Measurements from ENCODE around the gene FAM50B. TPM values are rescaled to one million over a fixed set of nuclear protein-coding genes. Genes with fewer than 3 reads are reported as not detected.

FAM50B gene
- total and polyA plus RNA-seq, 10 of the 15 experiments (the other 5 are each of a cell fraction or from before 2014, with no cell fraction given) = 0.58 to 10.2 (median 5.9) TPM

- ATAC-seq (no peak), FAIRE-seq (no peak), DNase-seq (ENCODE audit: low read depth, low spot score) (no peak)
- peaks cover 4% of the 10 kb centered on the region for H3K79me2 ChIP-seq (ENCODE audit: control insufficient read depth, insufficient read depth, low read length)
- TSS peak; percentile 88 for BruUV-seq (replicated peaks)
- ChIA-PET POLR2A (interaction anchor here (1.1 kb wide), 1 partner anchor 9 kb away, joined by 3 read pairs; no protein-coding TSS in a partner anchor), RAD21 (ENCODE audit: unreplicated experiment) (no interaction called here), CTCF (interaction anchor here (0.9 to 2.3 kb wide), 5 partner anchors 9 to 287 kb away, joined by 3 to 7 read pairs (median 6); no protein-coding TSS in a partner anchor), SMC1A (ENCODE audit: uncharacterized antibody, unreplicated experiment) (no interaction called here)
- WGBS (ENCODE audit: insufficient coverage, insufficient replicate concordance, low lambda C conversion rate, missing lambda C conversion rate) = 85% methylated on average over 67 of the region's 73 CpGs
- H3K27ac ChIP-seq (ENCODE audit: control insufficient read depth, insufficient read depth) = peak overlapping the region; percentile 35
- no peaks in the 10 kb centered on the region; the same call in 2 of the 3 replicates for H3K9me3 ChIP-seq (replicated peaks; ENCODE audit: control insufficient read depth, insufficient read depth, low read length)
- TF ChIP-seq RB1 (IDR thresholded peaks at IDR 0.05; ENCODE audit: borderline replicate concordance) = no peak
- no peak for TF ChIP-seq RAD51 (IDR thresholded peaks at IDR 0.05)
- TF ChIP-seq SKIL (IDR thresholded peaks at IDR 0.05; ENCODE audit: low read depth, poor library complexity, severe bottlenecking) = no peak
- TF ChIP-seq, protein P1, sequence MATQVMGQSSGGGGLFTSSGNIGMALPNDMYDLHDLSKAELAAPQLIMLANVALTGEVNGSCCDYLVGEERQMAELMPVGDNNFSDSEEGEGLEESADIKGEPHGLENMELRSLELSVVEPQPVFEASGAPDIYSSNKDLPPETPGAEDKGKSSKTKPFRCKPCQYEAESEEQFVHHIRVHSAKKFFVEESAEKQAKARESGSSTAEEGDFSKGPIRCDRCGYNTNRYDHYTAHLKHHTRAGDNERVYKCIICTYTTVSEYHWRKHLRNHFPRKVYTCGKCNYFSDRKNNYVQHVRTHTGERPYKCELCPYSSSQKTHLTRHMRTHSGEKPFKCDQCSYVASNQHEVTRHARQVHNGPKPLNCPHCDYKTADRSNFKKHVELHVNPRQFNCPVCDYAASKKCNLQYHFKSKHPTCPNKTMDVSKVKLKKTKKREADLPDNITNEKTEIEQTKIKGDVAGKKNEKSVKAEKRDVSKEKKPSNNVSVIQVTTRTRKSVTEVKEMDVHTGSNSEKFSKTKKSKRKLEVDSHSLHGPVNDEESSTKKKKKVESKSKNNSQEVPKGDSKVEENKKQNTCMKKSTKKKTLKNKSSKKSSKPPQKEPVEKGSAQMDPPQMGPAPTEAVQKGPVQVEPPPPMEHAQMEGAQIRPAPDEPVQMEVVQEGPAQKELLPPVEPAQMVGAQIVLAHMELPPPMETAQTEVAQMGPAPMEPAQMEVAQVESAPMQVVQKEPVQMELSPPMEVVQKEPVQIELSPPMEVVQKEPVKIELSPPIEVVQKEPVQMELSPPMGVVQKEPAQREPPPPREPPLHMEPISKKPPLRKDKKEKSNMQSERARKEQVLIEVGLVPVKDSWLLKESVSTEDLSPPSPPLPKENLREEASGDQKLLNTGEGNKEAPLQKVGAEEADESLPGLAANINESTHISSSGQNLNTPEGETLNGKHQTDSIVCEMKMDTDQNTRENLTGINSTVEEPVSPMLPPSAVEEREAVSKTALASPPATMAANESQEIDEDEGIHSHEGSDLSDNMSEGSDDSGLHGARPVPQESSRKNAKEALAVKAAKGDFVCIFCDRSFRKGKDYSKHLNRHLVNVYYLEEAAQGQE (IDR thresholded peaks at IDR 0.05; ENCODE audit: low read depth, low read length) = no peak
- TF ChIP-seq FOXK2 (IDR thresholded peaks at IDR 0.05) = no peak
- TF ChIP-seq FOS (IDR thresholded peaks at IDR 0.05; ENCODE audit: borderline replicate concordance, extremely low read depth, insufficient read length) = no peak
- TF ChIP-seq NFXL1 (IDR thresholded peaks at IDR 0.05; ENCODE audit: borderline replicate concordance) = no peak
- TF ChIP-seq CREM (IDR thresholded peaks at IDR 0.05; ENCODE audit: low read depth) = no peak
- TF ChIP-seq IKZF1 (conservative IDR thresholded peaks at IDR 0.05) = no peak
- TF ChIP-seq ZNF24 (IDR thresholded peaks at IDR 0.05) = no peak
- no peaks in the 10 kb centered on the region for H3K36me3 ChIP-seq (ENCODE audit: control insufficient read depth in 2 of 2, insufficient read depth in 2 of 2, low read length in 1 of 2)
- H3K4me3 ChIP-seq = peak overlapping the region; percentile 62
- no peaks in the 10 kb centered on the region for H4K20me1 ChIP-seq (ENCODE audit: control insufficient read depth, insufficient read depth)
- H2AFZ ChIP-seq (ENCODE audit: control insufficient read depth, low read depth, low read length) = peak overlapping the region; percentile 85
- H3K9ac ChIP-seq (ENCODE audit: control insufficient read depth, insufficient read depth, low read length) = peak overlapping the region; percentile 61
- H3K4me1 ChIP-seq (ENCODE audit: control insufficient read depth, insufficient read depth, low read length) = peaks cover 15% of the 10 kb centered on the region
- H3K27me3 ChIP-seq (replicated peaks in 1 of 2; ENCODE audit: control insufficient read depth in 2 of 2, insufficient read depth in 2 of 2, low read length in 1 of 2) = no peaks in the 10 kb centered on the region
- intact Hi-C loops (cut with micrococcal nuclease; ENCODE audit: unreplicated experiment) (loop anchor here (5.0 kb wide), 2 partner anchors 103 to 137 kb away; no protein-coding TSS in a partner anchor), in situ Hi-C loops (cut with MboI) (no loop called here)
- peak overlapping the region; percentile 75 for H3K4me2 ChIP-seq (ENCODE audit: control insufficient read depth, insufficient read depth)
Measured at GRCh38 chr6:3849681-3850450, 693 bp downstream of the FAM50B start.

Data from GM12878 (cell line).